Activated naive CD4-positive, alpha-beta T cell treated with anti-CD3 and anti-CD28 coated beads, Interleukin-2, amount 50 U/mL, for 16 hours (primary cell): Measurements from ENCODE around the gene LPA.
"Not testable (repeated sequence)": the region's sequence is repeated elsewhere in the genome, so short reads cannot be mapped to it uniquely, and the experiment has no call there.

Source experiments
- DNase-seq: peaks from one replicate; pipeline ENCODE4 v3.0.0-alpha.2; 2020

LPA gene, protein sequence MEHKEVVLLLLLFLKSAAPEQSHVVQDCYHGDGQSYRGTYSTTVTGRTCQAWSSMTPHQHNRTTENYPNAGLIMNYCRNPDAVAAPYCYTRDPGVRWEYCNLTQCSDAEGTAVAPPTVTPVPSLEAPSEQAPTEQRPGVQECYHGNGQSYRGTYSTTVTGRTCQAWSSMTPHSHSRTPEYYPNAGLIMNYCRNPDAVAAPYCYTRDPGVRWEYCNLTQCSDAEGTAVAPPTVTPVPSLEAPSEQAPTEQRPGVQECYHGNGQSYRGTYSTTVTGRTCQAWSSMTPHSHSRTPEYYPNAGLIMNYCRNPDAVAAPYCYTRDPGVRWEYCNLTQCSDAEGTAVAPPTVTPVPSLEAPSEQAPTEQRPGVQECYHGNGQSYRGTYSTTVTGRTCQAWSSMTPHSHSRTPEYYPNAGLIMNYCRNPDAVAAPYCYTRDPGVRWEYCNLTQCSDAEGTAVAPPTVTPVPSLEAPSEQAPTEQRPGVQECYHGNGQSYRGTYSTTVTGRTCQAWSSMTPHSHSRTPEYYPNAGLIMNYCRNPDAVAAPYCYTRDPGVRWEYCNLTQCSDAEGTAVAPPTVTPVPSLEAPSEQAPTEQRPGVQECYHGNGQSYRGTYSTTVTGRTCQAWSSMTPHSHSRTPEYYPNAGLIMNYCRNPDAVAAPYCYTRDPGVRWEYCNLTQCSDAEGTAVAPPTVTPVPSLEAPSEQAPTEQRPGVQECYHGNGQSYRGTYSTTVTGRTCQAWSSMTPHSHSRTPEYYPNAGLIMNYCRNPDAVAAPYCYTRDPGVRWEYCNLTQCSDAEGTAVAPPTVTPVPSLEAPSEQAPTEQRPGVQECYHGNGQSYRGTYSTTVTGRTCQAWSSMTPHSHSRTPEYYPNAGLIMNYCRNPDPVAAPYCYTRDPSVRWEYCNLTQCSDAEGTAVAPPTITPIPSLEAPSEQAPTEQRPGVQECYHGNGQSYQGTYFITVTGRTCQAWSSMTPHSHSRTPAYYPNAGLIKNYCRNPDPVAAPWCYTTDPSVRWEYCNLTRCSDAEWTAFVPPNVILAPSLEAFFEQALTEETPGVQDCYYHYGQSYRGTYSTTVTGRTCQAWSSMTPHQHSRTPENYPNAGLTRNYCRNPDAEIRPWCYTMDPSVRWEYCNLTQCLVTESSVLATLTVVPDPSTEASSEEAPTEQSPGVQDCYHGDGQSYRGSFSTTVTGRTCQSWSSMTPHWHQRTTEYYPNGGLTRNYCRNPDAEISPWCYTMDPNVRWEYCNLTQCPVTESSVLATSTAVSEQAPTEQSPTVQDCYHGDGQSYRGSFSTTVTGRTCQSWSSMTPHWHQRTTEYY (N-terminal part only)

DNA sequence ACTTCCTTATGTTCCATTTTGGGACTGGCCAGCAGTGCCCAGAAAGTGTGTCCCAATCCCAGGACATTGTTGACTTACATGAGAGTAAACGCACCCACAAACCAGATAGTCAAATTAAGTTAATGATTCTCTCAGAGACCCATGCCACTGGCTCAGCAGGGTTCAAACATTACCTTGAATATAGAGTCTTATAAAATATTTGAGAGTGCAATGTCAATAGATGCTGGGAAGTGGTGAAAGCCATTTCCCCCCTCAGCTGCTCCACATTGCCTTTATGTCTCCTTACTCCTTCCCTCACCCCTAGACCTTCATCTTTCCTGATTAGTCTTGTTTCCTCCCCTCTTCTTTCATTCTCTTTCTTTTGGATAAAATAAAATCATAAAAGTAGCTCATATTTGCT lies at the start of gene LPA:
LPA (minus strand) TSS at position 78 of the 400 bp plus-strand sequence; CDS start at position 17, 61 bp downstream.
- not testable (repeated sequence) for DNase-seq

DNA sequence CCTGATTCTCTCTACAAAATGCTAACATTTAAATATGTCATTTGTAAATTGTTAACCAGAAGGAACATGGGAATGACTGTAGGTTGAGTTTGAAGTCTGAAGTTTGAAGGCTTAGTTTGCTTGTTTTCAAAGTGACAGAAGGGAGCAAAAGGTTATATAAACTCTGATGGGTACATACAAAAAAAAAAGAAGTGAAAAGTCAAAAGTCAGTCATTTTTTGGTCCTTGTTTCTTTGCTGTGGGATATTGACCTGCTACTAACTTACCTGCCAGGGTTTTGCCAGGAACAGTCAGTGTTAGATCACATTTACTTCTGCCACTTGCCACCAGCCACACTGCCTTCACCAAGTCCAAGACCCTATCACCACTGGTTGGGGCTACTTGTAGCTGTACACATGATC lies 44.9 kb upstream of the LPA start:
- DNase-seq = not testable (repeated sequence)

DNA sequence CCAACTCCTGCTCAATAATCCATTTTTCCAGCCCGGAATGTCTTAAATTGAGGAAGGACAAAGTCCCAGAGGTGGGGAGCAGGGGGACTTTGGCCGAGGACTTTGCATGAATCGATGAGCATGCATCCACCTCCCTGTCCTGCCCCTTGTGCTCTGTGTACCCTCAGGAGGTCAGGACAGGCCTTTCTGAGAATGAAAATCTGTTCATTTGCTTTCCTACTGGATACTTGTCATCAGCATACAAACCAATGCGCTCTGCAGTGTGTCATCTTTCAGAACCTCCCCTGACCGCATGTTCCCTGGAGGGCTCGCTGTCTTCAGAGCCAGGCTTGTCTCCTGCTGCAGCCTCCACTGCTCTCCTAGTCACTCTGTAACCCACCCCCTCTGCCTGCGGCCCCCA lies 40.6 kb upstream of the LPA start:
- DNase-seq = not testable (repeated sequence)

DNA sequence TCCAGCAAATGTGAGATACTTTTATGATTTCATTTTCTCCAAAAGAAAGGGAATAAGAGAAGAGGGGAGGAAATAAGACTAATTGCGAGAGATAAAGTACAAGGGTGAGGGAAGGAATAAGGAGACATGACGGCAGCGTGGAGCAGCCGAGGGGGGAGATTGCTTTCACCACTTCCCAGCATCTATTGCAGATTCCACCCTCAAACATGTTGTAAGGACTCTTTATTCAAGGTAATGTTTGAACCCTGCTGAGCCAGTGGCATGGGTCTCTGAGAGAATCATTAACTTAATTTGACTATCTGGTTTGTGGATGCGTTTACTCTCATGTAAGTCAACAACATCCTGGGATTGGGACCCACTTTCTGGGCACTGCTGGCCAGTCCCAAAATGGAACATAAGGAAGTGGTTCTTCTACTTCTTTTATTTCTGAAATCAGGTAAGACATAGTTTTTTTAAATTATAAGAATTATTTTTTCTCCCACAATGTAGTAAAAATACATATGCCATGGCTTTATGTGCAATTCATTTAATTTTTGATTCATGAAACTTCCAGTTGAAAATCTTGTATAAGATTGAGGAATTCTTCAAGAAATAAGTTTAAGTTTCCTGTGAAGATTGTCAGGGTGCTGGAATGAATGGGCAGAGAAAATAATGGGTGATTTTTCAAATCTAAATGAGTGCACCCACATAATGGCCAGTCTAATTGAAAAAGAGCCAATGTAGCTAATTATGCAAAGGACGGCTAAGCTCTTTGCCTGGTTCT lies 38.0 kb upstream of the LPA start, which contains the start of gene PLG:
PLG (plus strand) TSS at position 327 of the 763 bp plus-strand sequence; CDS start at position 388, 61 bp downstream.
- not testable (repeated sequence) for DNase-seq

DNA sequence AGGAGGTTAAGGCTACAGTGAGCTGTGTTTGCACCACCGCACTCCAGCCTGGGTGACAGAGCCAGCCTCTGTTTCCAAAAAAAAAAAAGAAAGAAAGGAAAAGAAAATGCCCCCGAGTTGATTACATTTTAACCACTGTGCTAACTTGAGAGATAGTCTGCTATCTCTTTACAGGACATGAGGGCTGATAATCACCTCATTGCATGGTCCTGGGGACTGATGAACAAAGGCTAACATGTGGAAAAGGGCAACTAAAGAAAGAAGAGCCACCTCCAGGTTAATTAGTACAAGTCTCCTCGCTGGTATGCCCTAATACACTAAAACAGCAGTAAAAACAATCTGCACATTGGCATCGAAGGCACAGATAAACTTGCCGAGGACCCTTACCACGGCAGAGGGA lies 33.8 kb upstream of the LPA start:
- no peak for DNase-seq

DNA sequence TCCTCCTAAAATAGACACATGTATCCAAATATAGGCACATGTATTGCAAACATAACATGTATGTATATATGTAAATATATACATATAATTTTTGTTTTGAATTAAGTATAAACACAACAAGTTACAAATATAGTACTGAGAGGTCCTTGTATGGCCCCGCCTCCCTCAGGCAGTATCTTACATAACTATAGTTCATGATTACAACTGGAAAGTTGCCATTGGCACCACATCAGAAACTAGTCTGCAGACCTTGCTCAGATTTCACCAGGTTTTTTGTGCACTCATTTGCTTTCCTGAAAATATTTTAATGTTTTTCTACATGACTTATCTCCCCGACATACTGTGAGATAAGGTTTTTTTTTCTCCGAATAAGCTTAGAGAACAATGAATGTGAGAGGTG lies 32.8 kb upstream of the LPA start:
- DNase-seq = not testable (repeated sequence)

DNA sequence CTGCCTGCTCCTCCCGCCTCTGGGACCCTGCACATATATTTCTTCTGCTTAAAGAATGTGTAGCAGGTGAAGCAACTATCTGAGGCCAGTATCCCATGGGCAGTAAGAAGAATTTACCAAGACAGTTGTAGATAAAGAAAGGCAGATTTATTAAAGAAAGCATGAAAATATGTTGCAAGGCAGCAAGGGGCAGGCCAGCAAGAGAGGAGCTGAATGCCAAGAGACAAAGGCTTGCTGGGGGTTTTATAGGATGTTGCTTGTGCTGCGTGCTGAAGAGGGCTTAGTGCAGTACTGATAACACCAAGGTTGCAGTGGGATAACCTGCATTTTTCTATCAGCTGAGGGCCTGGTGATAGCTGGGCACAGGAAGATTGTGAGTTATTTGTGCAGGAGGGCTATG lies 31.5 kb upstream of the LPA start:
- not testable (repeated sequence) for DNase-seq

DNA sequence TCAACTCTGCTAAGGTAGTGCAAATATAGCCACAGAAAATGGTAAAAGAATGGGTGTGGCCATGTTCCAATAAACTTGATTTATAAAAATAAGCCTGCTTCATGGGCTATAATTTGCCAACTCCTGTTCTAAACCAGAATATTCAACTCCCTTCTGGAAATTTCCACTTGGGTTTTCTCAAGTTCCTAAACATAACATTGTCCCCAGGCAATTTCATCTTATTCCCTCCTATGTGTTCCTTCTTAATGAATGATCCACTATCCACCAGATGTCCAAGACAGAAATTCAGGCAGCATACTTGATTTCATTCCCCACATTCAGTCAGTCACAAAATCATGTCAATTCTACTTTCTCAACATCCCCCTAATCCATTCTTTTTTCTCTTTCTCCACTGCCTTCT lies 30.9 kb upstream of the LPA start:
- DNase-seq = not testable (repeated sequence)

DNA sequence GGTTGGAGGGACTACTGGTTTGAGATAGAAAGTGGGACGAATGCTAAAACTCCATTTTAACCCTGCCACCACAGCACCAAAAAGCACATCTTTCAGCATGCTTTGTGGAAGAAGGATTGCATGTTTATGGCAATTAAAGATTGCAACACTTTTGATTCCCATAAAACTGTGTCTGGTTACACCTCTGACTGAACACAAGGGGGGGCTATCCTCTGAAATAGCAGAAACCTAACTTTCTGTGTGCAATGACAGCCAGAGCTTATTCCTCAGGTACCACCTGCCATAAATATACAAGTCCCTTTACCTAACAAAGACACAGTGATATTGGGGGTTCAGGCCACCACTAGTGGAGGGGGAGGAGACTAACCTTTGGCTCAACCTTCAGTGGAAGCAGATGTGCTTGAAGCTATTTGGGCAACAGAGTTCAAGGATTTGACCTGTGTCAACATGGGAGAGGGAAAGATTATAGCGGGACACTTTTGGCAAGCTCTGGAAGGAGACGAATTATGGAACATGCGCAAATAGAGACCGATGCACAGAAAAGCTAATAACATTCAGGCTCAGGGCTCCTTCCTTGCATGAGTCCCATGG lies 28.4 kb upstream of the LPA start:
- no peak for DNase-seq

DNA sequence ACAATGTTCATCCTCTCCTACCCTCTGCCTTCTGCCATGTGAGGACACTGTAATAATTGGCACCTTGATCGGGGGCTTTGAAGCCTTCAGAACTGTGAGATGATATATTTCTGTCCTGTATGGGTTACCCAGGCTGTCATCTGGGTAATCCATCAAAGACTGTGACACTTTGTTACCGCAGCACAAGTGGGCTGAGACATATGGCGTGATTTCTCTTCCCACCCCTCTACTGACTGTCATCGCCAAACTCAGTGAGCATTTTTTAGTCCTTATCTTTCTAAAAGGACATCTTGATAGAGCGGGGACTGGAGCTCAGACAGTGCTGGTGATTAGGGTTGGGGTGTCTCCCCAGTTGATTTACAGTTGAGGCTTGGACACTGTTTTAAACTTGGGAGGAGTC lies 27.5 kb upstream of the LPA start:
- DNase-seq = no peak

DNA sequence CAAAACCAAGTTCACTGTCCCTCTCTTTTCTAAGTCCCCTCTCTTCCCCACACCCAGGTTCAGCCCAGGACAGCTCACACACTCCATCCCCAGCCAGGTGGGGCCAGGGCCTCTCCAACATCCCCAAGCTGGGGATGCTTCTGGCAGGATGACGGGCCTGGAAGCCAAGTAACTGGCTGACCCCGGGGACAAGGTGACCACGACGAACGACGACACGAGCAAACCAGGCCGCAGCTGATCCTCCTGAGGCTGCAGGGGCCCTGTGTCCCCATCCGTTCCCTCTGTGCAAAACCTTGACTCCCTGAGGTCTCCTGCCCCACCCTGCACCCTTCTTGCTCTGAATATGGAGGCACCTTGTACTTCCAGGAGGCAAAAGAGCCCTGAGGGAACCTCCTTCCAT lies 26.4 kb upstream of the LPA start:
- DNase-seq = no peak

DNA sequence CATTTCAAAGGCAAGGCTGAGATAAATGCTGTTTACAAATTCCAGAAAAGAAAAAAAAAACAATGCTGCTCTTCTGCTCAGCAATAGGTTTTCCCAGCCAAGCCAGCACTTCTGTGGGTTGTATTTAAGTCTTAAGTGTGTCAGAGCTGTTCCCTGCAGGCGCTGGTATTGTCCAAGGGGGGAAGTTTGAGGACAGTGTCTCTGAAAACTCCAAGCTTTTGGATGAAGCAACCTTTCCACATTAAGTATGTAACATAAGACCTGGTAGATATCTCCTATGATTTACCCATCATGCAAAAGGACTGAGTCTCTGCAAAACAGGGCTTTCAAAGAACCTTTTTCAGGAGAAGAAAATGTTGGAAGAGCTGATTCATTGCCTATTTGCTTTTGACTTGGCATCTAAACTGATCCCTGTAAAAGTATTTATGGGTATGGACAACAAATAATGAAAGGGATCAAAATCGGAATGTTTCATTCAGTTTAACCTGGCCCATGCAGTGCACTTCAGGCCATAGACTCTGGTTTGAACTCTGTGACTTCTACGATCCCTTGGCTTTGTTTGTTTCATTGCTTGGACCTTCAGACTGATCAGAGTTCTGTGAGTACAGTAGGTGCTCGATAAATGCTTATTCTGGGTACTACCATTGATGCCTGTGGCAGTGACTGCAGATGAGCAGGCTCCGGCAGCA lies 21.8 kb upstream of the LPA start:
- DNase-seq = no peak

DNA sequence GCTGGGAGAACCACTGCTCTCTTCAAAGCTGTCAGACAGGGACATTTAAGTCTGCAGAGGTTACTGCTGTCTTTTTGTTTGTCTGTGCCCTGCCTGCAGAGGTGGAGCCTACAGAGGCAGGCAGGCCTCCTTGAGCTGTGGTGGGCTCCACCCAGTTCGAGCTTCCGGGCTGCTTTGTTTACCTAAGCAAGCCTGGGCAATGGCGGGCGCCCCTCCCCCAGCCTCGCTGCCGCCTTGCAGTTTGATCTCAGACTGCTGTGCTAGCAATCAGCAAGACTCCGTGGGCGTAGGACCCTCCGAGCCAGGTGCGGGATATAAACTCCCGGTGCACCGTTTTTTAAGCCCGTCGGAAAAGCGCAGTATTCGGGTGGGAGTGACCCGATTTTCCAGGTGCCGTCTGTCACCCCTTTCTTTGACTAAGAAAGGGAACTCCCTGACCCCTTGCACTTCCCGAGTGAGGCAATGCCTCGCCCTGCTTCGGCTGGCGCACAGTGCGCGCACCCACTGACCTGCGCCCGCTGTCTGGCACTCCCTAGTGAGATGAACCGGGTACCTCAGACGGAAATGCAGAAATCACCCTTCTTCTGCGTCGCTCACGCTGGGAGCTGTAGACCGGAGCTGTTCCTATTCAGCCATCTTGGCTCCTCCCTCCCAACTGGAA lies 21.2 kb upstream of the LPA start:
- not testable (repeated sequence) for DNase-seq

DNA sequence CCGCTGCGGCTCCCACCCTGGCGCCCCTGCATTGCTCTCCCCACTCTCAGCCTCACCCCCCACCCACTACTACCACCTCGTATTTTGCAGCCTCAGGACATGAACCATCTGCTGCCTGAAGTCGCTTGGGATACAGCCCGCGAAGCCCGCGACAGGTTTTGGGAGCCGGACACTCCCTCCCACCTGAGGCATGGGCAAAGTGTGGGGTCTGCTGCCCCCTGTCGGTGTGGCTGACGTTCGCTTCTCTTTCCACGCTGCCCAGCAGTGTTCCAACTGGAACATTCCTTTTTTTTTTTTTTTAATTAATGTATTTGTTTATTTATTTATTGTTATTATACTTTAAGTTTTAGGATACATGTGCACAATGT lies 15.3 kb upstream of the LPA start:
- no peak for DNase-seq

DNA sequence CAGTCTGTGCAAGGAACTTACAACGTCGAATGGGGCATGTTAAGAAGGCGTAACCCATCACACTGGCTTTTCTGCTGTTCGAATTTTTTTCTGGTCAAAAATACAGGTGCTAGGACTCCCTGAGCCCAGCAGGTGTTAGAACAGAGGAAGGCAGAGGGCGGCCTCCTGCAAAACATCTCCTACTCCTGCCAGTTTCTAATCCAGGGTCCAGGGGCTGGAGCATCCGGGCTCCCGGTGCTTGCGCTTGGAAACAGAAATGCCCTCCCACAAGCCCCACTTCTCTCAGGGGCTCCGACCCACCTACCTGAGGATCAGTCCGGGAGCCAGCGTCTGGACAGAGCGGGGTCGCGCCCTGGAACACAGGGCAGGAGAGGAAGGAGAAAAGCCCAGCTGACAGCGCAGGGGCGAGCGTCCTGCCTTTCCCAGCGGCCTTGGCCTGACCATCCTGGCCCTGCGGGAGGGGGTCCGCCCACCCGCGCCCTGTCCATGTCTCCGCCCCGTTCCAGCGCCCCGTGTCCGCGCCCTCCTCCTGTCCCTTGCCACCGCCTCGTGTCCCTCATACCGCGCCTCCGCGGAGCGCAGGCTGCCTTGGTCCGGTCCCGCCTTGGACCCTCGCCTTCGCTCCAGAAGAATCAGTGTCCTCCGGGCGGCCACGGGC lies 14.8 kb upstream of the LPA start:
- DNase-seq = no peak

DNA sequence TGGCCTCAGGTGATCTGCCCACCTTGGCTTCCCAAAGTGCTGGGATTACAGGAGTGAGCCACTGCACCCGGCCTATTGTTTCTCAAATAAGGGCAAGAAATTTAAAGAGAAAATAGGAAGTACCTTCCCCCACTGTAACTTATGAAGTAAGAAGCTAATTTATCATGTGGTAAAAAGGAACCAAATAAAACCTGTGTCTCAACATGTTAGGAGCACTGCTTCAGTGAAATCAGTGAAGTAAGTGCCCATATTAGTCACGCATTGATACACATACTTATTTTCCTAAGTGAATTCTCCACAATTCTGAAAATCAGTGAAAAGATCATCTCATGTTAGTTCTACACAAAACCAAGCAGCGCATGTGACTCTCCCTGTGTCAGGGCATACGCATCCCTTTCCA lies 14.2 kb upstream of the LPA start:
- no peak for DNase-seq

DNA sequence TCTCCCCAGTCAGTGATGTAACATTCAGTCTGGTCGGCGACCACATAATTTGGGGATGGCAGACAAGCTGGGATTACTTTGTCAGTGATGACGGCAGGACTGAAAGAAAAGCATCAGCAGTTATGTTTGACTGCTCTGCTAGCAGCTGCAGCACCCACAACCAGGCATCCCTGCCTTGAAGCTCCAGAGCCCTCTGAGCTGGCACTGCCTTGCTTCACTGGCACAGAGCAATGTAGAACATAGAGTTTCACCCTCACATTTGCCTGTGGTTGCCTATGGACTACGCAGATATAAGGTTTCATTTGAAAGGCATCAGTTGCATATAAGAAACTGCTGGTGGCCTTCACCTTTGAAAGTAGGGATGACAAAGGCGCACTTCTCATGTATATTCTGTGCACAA lies 12.3 kb upstream of the LPA start:
- not testable (repeated sequence) for DNase-seq

DNA sequence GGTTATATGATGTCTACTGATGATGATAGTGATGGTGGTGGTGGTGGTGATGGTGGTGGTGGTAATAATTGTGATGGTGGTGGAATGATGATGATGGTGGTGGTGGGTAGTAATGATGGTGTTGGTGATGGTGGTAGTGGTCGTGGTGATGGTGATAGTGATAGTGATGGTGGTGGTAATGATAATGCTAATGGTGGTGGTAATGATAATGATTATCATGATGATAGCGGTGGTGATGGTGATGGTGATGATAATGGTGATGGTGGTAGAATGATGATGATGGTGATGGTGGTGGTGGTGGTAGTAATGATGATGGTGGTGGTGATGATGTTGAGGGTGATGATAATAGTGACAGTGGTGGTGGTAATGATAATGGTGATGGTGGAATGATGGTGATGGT lies 4.5 kb upstream of the LPA start:
- no peak for DNase-seq

DNA sequence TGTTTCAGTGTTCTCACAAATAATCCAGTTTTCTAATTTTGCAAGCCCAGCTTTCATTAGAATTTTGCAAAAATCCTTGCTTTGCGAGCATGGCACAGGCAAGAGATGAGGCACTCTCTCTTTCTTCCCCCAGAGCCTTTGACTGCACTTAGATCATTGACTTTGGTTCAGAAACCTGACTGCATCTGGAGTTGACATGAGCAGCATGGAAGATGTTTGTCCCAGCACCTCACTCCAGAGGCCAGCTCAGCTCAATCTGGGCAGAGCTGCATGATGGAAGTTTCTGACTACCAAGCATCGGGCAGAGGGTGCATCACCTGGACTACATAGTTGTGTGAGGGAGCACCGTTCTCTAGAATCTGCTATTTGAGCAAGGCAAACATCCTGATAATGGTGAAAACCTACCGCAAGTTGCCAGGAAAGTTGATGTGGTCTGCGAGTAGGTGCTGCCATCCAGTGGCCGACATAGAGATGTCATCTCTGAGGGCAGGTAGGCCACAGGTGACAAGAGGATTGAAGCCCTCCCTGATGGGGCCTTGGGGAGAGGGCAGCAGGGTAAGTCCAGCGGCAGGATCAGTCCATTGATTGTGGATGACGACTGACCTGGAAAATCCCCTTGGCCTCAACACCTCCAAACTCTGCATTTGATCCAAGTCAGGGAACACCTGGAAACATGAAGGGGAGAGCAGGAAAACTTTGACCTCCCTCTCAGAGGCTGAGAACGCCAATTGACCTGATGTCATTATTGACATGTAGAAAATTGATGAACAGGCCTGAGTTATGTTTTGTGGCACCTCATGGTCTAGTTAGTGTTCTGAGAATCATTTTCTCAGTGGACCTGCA lies 3.8 kb upstream of the LPA start:
- no peak for DNase-seq
